CD14-positive monocyte (primary cell): ENCODE results near the gene CSMD2. TPM values are rescaled to one million over a fixed set of nuclear protein-coding genes. Genes with fewer than 3 reads are reported as not detected.

Experiments used
- DNase-seq, 3 donors: peaks; one replicate each; pipeline ENCODE4 v3.0.0-alpha.2; 2011 to 2022
- H2AFZ ChIP-seq: 2 replicates; pipeline ENCODE4 v1.6.0; 2012; ENCODE audit warnings: mild to moderate bottlenecking, low read depth, low read length, inconsistent platforms; ENCODE audit not compliant: insufficient read depth, poor library complexity, severe bottlenecking
- H3K27ac ChIP-seq, 2 donors: 1 replicate in 1 of 2; 2 replicates in 1 of 2; pipeline ENCODE4 v1.5.1; 2012 to 2013; ENCODE audit warnings: low read length in 2 of 2, control low read depth in 1 of 2, inconsistent platforms in 1 of 2, low read depth in 1 of 2, mild to moderate bottlenecking in 1 of 2
- H3K27me3 ChIP-seq, 2 donors: one replicate each; pipeline versions ENCODE4 v1.6.0 to v1.6.1; 2011 to 2013; ENCODE audit warnings: low read length in 2 of 2; ENCODE audit not compliant: control insufficient read depth in 2 of 2, insufficient read depth in 2 of 2
- H3K36me3 ChIP-seq, 2 donors: replicated peaks in 1 of 2; 1 replicate in 1 of 2; 2 replicates in 1 of 2; pipeline versions ENCODE4 v1.5.1 to v1.6.1; 2012 to 2013; ENCODE audit warnings: low read length in 2 of 2, control low read depth in 1 of 2, inconsistent platforms in 1 of 2, mild to moderate bottlenecking in 1 of 2; ENCODE audit not compliant: insufficient read depth in 2 of 2, control insufficient read depth in 1 of 2
- H3K4me1 ChIP-seq, 2 donors: 1 replicate in 1 of 2; 2 replicates in 1 of 2; pipeline versions ENCODE4 v1.5.1 to v1.6.1; 2012 to 2013; ENCODE audit warnings: low read length in 2 of 2, control low read depth in 1 of 2, inconsistent platforms in 1 of 2, mild to moderate bottlenecking in 1 of 2, moderate library complexity in 1 of 2; ENCODE audit not compliant: insufficient read depth in 2 of 2, control insufficient read depth in 1 of 2
- H3K4me2 ChIP-seq: replicated peaks from 2 replicates; pipeline ENCODE3; 2012; ENCODE audit warnings: low read length, moderate library complexity, mild to moderate bottlenecking; ENCODE audit not compliant: poor library complexity, severe bottlenecking; ENCODE audit errors: extremely low read depth
- H3K4me3 ChIP-seq, 3 experiments: fragments of 200-600 bp in 1 of 3; sonication (generic) in 1 of 3; replicated peaks in 1 of 3; 1 replicate in 2 of 3; 2 replicates in 1 of 3; pipeline ENCODE4 v1.5.1; 2011 to 2013; ENCODE audit warnings: low read length in 3 of 3, mild to moderate bottlenecking in 3 of 3, control low read depth in 2 of 3, low read depth in 2 of 3, inconsistent platforms in 1 of 3, moderate library complexity in 1 of 3
- H3K79me2 ChIP-seq: 2 replicates; pipeline ENCODE4 v1.6.0; 2012; ENCODE audit warnings: mild to moderate bottlenecking, control low read depth, inconsistent platforms, low read length, moderate library complexity; ENCODE audit not compliant: insufficient read depth
- H3K9ac ChIP-seq: 2 replicates; pipeline ENCODE4 v1.6.0; 2017; ENCODE audit warnings: low read length, mild to moderate bottlenecking; ENCODE audit not compliant: insufficient read depth, poor library complexity, severe bottlenecking
- H3K9me3 ChIP-seq, 2 donors: replicated peaks in 1 of 2; 1 replicate in 1 of 2; 2 replicates in 1 of 2; pipeline versions ENCODE4 v1.5.1 to v1.6.1; 2012 to 2013; ENCODE audit warnings: low read length in 2 of 2, control low read depth in 1 of 2; ENCODE audit not compliant: control insufficient read depth in 1 of 2, insufficient read depth in 1 of 2
- H4K20me1 ChIP-seq: 2 replicates; pipeline ENCODE4 v1.6.0; 2012; ENCODE audit warnings: mild to moderate bottlenecking, low read length, control low read depth, moderate library complexity; ENCODE audit not compliant: insufficient read depth
- H3K27ac Mint-ChIP-seq, 7 donors: one replicate each; pipeline ENCODE4 v1.8.0; 2020; ENCODE audit warnings: mild to moderate bottlenecking in 7 of 7, mixed read lengths in 7 of 7, moderate library complexity in 6 of 7, inconsistent platforms in 2 of 7
- H3K27me3 Mint-ChIP-seq, 3 donors: one replicate each; pipeline ENCODE4 v1.8.0; 2021 to 2022; ENCODE audit warnings: low read depth in 3 of 3, mild to moderate bottlenecking in 3 of 3, mixed read lengths in 3 of 3, moderate library complexity in 3 of 3, inconsistent platforms in 1 of 3
- H3K36me3 Mint-ChIP-seq, 2 donors: one replicate each; pipeline ENCODE4 v1.8.0; 2020; ENCODE audit warnings: mixed read lengths in 2 of 2, inconsistent platforms in 1 of 2, mild to moderate bottlenecking in 1 of 2
- H3K4me1 Mint-ChIP-seq: one replicate; pipeline ENCODE4 v1.8.0; 2020; ENCODE audit warnings: mild to moderate bottlenecking, mixed read lengths
- H3K4me3 Mint-ChIP-seq, 2 donors: one replicate each; pipeline ENCODE4 v1.8.0; 2020; ENCODE audit warnings: mild to moderate bottlenecking in 2 of 2, mixed read lengths in 2 of 2, moderate library complexity in 1 of 2
- H3K9me3 Mint-ChIP-seq, 7 donors: one replicate each; pipeline ENCODE4 v1.8.0; 2020 to 2022; ENCODE audit warnings: mixed read lengths in 7 of 7, mild to moderate bottlenecking in 6 of 7, moderate library complexity in 6 of 7, inconsistent platforms in 2 of 7
- WGBS: methylation state at CpG from one replicate; pipeline ENCODE4 v1.1.5; 2013; ENCODE audit warnings: missing lambda C conversion rate; ENCODE audit not compliant: insufficient coverage; 5-methylcytosine and 5-hydroxymethylcytosine counted together
- intact Hi-C, 2 donors: fragments of 100-400 bp; cut with micrococcal nuclease; formaldehyde crosslinking; loops; one replicate each; pipeline versions ENCODE4 v1.15.0 to v1.15.1; 2023
- polyA plus RNA-seq, 3 donors: library from polyadenylated mRNA; depleted of rRNA in 1 of 3; unstranded in 2 of 3; stranded (reverse) in 1 of 3; fragments of 300-500 nt in 2 of 3; fragments of >200 nt in 1 of 3; fragmentation: Illumina TruSeq in 2 of 3; gene quantifications; 1 replicate in 2 of 3; 2 replicates in 1 of 3; pipeline ENCODE4 v1.2.3, GENCODE V29; 2012 to 2021
- TF ChIP-seq, protein P1 (sequence below): fragments of 200-600 bp; IDR thresholded peaks from one replicate; pipeline ENCODE4 v1.8.0; 2022; ENCODE audit warnings: antibody characterized with exemption, mild to moderate bottlenecking

The CSMD2 gene
- polyA plus RNA-seq, 3 donors = 0.04 TPM; not detected in 2

DNA sequence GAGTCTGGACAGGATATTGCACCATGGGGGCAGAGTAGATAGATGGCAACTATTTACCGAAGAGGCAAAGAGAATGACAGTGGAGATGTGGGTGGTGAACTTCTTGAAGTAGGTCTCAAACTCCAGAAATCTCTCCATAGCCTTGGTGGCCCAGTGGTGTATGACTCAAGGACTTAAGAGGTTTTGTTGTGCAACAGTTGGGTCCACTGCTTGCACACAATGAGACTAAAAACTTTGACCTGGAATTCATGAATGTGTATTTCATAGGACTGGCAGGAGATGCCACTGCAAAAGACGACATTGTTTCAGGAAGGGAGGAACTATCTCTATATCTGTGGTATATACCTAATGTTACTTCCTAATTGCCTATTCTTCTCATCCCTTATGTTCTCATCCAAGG, 616.7 kb downstream of the CSMD2 start:
- no peak overlapping the region for H3K27ac ChIP-seq
- H3K9ac ChIP-seq = no peak overlapping the region
- Mint-ChIP-seq H3K4me1 (no peaks in the 10 kb centered on the region), H3K9me3 (peaks cover 13 to 41% (median 29%) of the 10 kb centered on the region in 7 donors), H3K27me3 (peaks cover 2 to 5% (median 4%) of the 10 kb centered on the region in 3 donors), H3K27ac (no peak overlapping the region), H3K4me3 (no peak overlapping the region), H3K36me3 (no peaks in the 10 kb centered on the region)
- no peak for DNase-seq
- no peak overlapping the region for H3K4me2 ChIP-seq
- intact Hi-C loops = no loop called here
- TF ChIP-seq, protein P1, sequence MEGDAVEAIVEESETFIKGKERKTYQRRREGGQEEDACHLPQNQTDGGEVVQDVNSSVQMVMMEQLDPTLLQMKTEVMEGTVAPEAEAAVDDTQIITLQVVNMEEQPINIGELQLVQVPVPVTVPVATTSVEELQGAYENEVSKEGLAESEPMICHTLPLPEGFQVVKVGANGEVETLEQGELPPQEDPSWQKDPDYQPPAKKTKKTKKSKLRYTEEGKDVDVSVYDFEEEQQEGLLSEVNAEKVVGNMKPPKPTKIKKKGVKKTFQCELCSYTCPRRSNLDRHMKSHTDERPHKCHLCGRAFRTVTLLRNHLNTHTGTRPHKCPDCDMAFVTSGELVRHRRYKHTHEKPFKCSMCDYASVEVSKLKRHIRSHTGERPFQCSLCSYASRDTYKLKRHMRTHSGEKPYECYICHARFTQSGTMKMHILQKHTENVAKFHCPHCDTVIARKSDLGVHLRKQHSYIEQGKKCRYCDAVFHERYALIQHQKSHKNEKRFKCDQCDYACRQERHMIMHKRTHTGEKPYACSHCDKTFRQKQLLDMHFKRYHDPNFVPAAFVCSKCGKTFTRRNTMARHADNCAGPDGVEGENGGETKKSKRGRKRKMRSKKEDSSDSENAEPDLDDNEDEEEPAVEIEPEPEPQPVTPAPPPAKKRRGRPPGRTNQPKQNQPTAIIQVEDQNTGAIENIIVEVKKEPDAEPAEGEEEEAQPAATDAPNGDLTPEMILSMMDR = no peak
- no CpG with 5 or more reads among the region's 2 CpGs for WGBS
- no peaks in the 10 kb centered on the region for H4K20me1 ChIP-seq
- H3K79me2 ChIP-seq = no peaks in the 10 kb centered on the region
- H3K9me3 ChIP-seq = peaks cover 23 to 36% of the 10 kb centered on the region in 2 donors
- no peaks in the 10 kb centered on the region for H3K27me3 ChIP-seq
- no peaks in the 10 kb centered on the region for H3K4me1 ChIP-seq
- no peaks in the 10 kb centered on the region for H3K36me3 ChIP-seq
- H2AFZ ChIP-seq = no peak overlapping the region
- no peak overlapping the region for H3K4me3 ChIP-seq

- 100% methylated on average over 1 of the region's 3 CpGs for WGBS
- Mint-ChIP-seq H3K4me1 (no peaks in the 10 kb centered on the region), H3K4me3 (no peak overlapping the region), H3K27me3 (peaks cover 1 to 5% (median 2%) of the 10 kb centered on the region in 3 donors), H3K9me3 (peaks cover 13 to 38% (median 28%) of the 10 kb centered on the region in 7 donors), H3K36me3 (no peaks in the 10 kb centered on the region), H3K27ac (no peak overlapping the region)
- peaks cover 23 to 36% of the 10 kb centered on the region in 2 donors for H3K9me3 ChIP-seq
- H3K79me2 ChIP-seq = no peaks in the 10 kb centered on the region
- no peak for DNase-seq
- intact Hi-C loops = no loop called here
- H4K20me1 ChIP-seq = no peaks in the 10 kb centered on the region
- H3K27ac ChIP-seq = no peak overlapping the region
- H3K4me2 ChIP-seq = no peak overlapping the region
- no peaks in the 10 kb centered on the region for H3K36me3 ChIP-seq
- TF ChIP-seq, protein P1 = no peak
- H3K9ac ChIP-seq = no peak overlapping the region
- H3K4me1 ChIP-seq = no peaks in the 10 kb centered on the region
- no peak overlapping the region for H2AFZ ChIP-seq
- H3K4me3 ChIP-seq = no peak overlapping the region
- no peaks in the 10 kb centered on the region for H3K27me3 ChIP-seq
Measured at GRCh38 chr1:33547576-33547975, 617.5 kb downstream of the CSMD2 start.
